Subcutaneous adipose tissue (tissue), 4 donors: ENCODE results near the gene NXN. TPM values are rescaled to one million over a fixed set of nuclear protein-coding genes. Genes with fewer than 3 reads are reported as not detected.

ENCODE experiments used
- total RNA-seq, 4 donors: library from RNA; depleted of rRNA; stranded (reverse); fragments of >200 nt; gene quantifications; one replicate each; pipeline ENCODE4 v1.1.0, GENCODE V29; 2016
- TF ChIP-seq, protein P1 (sequence below): fragments of 450-650 bp; IDR thresholded peaks from one replicate; pipeline ENCODE4 v1.5.1; 2016; ENCODE audit warnings: low read depth, mild to moderate bottlenecking, control low read depth, antibody characterized with exemption, moderate library complexity

NXN gene
- total RNA-seq, 4 donors from 2014 or later, result 2.9 to 24.3 (median 7.4) TPM

DNA sequence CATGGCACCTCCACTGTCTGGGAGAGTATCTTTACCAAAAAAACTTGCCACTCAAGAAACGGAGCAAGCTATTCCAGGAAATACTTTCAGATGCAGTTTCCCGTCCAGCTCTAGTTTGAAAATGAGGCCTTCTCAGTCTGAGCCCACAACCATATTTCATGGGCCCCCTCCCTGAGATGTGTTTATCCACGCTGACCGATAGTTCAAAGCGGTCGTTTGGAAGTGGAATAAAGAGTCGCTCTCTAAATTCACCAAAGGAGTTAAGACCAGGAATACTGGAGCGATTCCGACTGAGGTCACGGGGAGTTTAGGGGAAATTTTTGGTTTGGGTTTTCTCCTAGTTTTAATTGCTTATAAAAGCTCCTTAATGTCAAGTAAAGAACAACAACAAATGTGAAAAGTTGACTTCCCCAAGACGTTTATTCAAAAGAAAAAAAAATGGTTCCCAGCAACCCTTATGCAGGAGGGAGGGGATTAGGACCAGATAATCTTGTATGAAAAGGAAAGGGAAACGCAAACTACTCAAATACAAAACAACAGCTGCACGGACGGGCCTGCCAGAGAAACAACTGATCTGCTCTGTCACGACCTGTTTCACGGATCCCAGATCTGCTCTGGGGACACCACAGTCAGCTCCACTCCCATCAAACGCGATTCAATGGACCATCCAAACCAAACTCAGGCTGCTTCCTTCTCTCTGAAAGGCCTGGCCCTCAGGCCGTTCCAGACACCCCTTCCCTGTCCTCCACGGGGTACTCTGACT, 120.3 kb downstream of the NXN start:
- TF ChIP-seq, protein P1, sequence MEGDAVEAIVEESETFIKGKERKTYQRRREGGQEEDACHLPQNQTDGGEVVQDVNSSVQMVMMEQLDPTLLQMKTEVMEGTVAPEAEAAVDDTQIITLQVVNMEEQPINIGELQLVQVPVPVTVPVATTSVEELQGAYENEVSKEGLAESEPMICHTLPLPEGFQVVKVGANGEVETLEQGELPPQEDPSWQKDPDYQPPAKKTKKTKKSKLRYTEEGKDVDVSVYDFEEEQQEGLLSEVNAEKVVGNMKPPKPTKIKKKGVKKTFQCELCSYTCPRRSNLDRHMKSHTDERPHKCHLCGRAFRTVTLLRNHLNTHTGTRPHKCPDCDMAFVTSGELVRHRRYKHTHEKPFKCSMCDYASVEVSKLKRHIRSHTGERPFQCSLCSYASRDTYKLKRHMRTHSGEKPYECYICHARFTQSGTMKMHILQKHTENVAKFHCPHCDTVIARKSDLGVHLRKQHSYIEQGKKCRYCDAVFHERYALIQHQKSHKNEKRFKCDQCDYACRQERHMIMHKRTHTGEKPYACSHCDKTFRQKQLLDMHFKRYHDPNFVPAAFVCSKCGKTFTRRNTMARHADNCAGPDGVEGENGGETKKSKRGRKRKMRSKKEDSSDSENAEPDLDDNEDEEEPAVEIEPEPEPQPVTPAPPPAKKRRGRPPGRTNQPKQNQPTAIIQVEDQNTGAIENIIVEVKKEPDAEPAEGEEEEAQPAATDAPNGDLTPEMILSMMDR, result no peak

DNA sequence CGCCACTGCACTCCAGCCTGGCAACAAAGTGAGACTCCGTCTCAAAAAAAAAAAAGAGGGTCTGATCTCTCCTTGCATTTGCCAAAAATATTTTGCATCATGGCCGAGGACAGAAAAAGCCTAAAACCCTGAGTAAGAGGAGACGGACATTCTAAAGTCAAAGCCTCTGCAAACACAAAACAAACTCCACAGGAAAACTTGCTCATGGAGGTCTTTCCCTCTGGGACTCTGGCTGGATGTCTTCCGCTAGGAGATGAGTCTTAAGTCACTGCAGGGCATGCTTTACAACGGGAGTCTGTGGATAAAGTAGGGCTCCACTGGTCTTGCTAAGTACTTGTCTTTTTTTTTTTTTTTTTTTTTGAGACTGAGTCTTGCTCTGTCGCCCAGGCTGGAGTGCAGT, 123.4 kb downstream of the NXN start:
- TF ChIP-seq, protein P1, result no peak

DNA sequence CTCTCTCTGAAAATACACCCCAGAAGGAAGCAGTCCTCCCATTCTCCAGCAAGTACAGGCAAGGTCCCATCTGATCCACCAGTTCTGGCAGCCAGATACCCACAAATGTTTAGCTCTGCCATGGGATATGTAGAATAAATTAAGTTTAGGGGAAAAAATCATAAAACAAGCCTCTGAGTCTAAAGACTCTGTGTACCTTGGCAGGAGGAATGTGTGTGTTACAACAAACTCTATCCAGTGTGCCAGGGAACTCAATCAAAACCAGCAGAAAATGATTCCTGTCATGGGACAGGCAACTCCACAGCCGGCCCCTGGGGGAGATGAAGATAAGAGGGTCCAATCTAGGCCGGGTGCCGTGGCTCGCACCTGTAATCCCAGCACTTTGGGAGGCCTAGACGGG, 124.0 kb downstream of the NXN start:
- TF ChIP-seq, protein P1, result no peak

DNA sequence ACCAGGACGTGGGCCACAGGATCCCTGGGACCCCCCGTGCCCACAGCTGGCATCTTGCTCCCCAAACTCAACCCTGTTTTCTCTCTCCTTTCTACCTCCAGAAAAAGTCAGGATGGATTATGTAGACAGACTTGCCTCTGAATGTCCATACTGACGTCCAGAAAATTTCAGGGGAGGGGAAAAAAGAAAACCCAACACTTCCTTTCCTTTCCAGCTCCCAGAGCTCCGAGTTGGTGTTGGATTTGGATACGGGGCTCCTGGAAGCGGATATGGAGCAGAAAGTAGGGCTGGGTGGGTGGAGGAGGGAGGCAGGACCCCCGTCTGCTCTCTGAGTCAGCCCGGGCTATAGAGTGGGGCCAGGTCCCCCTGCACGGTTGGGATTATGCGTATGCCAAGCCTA, 127.2 kb downstream of the NXN start:
- TF ChIP-seq, protein P1, result no peak

DNA sequence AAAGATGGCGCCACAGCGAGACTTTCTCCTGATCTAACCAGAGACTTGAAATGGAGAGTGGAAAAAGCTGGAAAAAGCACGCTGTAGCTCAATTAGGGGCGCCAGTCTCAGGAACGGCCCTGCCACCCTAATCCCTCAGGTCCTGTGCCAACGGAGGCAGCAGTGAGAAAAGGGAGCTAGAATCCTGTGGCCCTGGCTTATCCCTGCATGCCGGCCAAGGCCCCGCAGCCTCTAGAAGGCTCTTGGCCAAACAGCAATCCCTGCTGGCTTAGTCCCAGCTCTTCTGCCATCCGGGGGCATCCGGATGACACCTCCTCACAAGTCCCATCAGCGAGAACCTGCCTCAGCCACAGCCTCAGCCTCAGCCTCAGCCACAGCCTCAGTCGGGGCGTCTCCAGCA, 127.7 kb downstream of the NXN start:
- TF ChIP-seq, protein P1, result no peak

DNA sequence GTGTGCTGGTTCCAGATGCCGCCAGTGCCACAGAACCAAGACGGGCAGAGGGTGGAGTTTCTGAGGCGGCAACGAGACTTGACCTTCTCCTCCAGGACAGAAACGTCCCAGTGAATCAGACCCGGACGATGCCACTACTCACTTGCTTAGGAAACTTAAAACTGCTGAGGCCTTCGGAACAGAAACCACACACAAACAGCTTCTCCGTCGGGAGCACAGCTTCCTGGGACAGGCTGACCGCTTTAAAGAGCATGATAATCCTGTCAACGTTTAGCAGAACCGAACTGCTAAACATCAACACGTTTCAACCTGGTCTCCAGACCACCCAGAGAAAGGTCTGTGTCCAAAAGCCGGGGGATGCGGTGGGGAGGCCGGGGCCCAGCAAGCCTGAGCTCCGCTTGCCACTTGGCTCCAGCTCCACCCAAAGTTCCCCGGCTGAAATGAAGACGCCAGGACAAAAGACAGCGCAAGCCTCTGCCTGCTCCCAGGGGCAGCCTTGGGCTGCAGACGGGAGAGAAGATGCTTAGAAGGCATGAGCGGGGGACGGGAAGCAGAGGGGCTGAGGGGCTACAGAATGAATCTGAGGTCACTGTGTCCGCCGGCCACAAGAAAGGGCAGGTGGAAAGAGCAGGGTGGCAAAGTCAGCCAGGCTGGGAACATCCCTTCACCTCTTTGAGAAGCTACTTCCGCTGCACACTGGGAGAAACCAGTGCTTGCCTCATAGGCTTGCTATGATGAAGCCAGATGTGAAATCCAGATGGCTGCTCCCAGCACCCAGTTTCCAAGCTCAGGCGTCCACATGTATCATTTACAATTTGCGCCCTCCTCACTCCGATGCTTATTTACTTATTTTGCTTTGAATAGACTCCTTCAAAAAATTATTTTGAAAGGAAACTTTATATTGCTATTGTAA, 128.5 kb downstream of the NXN start:
- TF ChIP-seq, protein P1, result no peak
